ENCODE results near the gene DNAJC3.

- TF ChIP-seq CTCF (IDR thresholded peaks at IDR 0.05) (no peak), POLR2A (IDR thresholded peaks at IDR 0.05) (no peak)
Observed at GRCh38 chr13:95716231-95716630, 39.3 kb downstream of the DNAJC3 start.

Measured in lower leg skin (tissue), 3 donors.